Measurements from ENCODE around the gene MESP2. TPM values are rescaled to one million over a fixed set of nuclear protein-coding genes. Genes with fewer than 3 reads are reported as not detected.
A peak's percentile ranks its signal among the peaks of the same experiment; 100 is the strongest.

MESP2 gene
- total and polyA plus RNA-seq, 9 of the 15 experiments (the other 6 are each of a cell fraction or from before 2014, with no cell fraction given), result 0.08 to 0.82 (median 0.37) TPM

DNA sequence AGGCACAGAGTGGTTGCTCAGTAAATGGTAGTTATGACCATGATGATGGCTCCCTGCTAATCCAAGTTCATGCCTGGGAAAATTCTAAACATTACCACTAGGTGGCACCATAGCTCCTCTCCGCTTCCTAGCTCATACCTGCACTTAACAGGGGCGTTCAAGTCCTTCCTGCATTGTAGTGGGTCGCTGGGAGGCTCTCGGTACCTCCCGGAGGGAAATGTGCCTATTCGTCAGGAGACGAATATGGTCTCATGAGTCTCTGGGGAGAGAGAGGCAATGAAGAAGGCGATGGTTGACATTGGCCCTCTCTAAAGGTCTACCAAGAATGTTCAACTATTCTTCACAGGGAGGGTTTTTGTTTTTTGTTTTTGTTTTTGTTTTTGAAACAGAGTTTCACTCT is 36.0 kb upstream of the MESP2 start (continued):
- no peak for TF ChIP-seq RBM39 (optimal IDR thresholded peaks at IDR 0.05; ENCODE audit: low read depth, low read length)
- TF ChIP-seq, protein P1, sequence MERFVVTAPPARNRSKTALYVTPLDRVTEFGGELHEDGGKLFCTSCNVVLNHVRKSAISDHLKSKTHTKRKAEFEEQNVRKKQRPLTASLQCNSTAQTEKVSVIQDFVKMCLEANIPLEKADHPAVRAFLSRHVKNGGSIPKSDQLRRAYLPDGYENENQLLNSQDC (CRISPR knock-in tag; IDR thresholded peaks at IDR 0.05), result no peak
- TF ChIP-seq RBM22 (IDR thresholded peaks at IDR 0.05; ENCODE audit: low read depth, low read length, poor library complexity, severe bottlenecking), result no peak
- no peak for TF ChIP-seq SMAD2 (IDR thresholded peaks at IDR 0.05; ENCODE audit: low read depth, low read length)
- TF ChIP-seq ETS1 (conservative IDR thresholded peaks at IDR 0.05; ENCODE audit: control insufficient read depth, low read depth, low read length), result no peak
- TF ChIP-seq ZNF436 (CRISPR knock-in tag; IDR thresholded peaks at IDR 0.05), result no peak
- TF ChIP-seq SRSF3 (IDR thresholded peaks at IDR 0.05; ENCODE audit: insufficient read depth, low read length), result no peak
- no peak for TF ChIP-seq NCOA1 (IDR thresholded peaks at IDR 0.05; ENCODE audit: low read depth)
- TF ChIP-seq SMAD1 (IDR thresholded peaks at IDR 0.05; ENCODE audit: low read depth, low read length, partially characterized antibody), result no peak
- no peak for TF ChIP-seq CAMTA2 (CRISPR knock-in tag; conservative IDR thresholded peaks at IDR 0.05)
- TF ChIP-seq MCM7 (IDR thresholded peaks at IDR 0.05), result no peak
- TF ChIP-seq TEAD4 (IDR thresholded peaks at IDR 0.05; ENCODE audit: low read length), result peak; percentile 18; the same call in 1 of the 2 replicates
- no peak for TF ChIP-seq TEAD4 (CRISPR knock-in tag; IDR thresholded peaks at IDR 0.05; ENCODE audit: borderline replicate concordance)
- no peak for TF ChIP-seq ZNF12 (CRISPR knock-in tag; IDR thresholded peaks at IDR 0.05)
- TF ChIP-seq RB1 (IDR thresholded peaks at IDR 0.05; ENCODE audit: low read depth), result peak; percentile 46; the same call in 1 of the 2 replicates
- no peak for TF ChIP-seq NFATC3 (IDR thresholded peaks at IDR 0.05)
- no peak for TF ChIP-seq RNF219 (CRISPR knock-in tag; IDR thresholded peaks at IDR 0.05)
- TF ChIP-seq, protein P2, sequence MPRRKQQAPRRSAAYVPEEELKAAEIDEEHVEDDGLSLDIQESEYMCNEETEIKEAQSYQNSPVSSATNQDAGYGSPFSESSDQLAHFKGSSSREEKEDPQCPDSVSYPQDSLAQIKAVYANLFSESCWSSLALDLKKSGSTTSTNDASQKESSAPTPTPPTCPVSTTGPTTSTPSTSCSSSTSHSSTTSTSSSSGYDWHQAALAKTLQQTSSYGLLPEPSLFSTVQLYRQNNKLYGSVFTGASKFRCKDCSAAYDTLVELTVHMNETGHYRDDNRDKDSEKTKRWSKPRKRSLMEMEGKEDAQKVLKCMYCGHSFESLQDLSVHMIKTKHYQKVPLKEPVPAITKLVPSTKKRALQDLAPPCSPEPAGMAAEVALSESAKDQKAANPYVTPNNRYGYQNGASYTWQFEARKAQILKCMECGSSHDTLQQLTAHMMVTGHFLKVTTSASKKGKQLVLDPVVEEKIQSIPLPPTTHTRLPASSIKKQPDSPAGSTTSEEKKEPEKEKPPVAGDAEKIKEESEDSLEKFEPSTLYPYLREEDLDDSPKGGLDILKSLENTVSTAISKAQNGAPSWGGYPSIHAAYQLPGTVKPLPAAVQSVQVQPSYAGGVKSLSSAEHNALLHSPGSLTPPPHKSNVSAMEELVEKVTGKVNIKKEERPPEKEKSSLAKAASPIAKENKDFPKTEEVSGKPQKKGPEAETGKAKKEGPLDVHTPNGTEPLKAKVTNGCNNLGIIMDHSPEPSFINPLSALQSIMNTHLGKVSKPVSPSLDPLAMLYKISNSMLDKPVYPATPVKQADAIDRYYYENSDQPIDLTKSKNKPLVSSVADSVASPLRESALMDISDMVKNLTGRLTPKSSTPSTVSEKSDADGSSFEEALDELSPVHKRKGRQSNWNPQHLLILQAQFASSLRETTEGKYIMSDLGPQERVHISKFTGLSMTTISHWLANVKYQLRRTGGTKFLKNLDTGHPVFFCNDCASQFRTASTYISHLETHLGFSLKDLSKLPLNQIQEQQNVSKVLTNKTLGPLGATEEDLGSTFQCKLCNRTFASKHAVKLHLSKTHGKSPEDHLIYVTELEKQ (CRISPR knock-in tag; IDR thresholded peaks at IDR 0.05), result no peak
- TF ChIP-seq ARID2 (IDR thresholded peaks at IDR 0.05), result 0 out of 2 replicates have a peak, but pooled peaks have one; percentile 24
